Hematopoietic multipotent progenitor cell treated with erythropoietin and hydrocortisone succinate and interleukin-3 and kit ligand, for 17 days (in vitro differentiated cells): ENCODE measurements around the gene IGF1R.

Experiments used
- DNase-seq: peaks from one replicate; pipeline ENCODE4 v3.0.0-alpha.2; 2015; ENCODE audit warnings: low spot score

The IGF1R gene

GRCh38 chr15:98914626-98915025 is 266.3 kb downstream of the IGF1R start:
- no peak for DNase-seq

DNA sequence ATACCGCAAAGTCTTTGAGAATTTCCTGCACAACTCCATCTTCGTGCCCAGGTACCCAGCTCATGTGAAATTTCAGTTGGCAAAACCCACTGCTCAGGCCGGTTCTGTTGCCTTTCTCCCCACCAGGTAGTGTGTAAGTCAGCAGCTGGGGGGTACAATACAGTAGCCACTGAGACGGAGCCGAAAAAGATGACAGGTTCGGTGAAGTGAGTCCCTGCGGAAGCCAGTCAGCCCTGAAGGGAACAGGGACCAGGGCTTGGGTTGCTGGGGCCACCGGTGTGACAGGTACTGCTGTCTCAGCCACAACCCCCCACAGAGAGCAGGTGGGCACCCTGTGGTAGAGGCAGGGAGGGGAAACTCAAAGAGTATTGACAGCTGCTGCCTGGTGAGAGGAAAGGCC is 268.5 kb downstream of the IGF1R start:
- DNase-seq: no peak

DNA sequence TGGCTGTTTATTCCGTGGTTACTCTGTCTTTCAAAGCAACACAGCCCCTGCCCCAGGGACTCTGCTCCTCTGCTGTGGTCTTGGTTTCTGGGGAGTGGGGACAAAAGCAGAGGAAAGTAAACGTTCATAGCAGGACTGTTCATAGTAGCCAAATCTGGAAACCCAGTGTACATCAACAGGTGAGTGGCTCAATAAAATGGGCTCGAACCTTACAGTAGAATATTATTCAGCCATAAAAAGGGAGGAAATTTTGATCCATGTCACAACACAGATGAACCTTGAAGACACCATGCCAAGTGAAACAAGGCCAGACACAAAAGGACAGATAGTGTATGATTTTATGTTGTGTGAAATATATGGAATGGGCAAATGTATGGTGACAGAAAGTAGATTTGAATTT is 269.1 kb downstream of the IGF1R start:
- DNase-seq: no peak

DNA sequence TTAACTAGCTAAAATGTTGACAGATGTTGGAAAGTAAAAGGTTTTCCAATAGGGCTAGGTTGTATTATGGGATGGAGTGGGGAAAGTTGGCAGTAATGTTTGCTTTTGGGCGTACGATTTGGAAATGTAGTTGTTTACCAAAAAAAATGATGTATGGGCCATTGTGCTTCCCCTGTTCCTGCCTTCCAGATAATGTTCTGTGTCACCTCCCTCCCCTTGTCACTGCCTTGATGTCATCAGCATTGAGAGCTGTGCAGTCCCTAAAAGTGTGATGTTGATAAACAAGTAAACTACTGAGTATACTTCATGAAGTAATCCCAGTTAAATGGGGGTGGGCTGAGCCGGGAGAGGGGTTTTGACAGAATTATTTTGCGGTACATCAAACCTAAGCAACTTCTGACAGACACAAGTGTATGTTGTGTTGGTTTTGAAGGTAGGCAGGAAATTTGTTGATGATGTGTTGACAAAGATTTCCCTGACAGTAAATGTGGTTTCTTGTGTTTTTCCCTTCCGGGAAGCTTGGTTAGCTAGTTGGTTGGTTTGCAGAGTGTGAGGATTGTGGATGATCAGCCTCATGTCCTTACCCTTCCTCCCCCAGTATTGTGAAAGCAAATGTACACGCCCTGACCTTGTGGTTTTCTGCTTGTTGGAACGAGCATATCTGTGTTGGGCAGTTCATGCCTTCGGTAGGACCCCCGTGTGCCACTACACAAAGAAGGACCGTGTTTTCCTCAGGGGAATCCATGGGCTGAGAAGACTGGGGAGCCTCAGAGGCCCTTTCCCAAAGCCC is 271.9 kb downstream of the IGF1R start:
- DNase-seq: no peak

GRCh38 chr15:98923171-98923570 is 274.8 kb downstream of the IGF1R start:
- DNase-seq: no peak

- no peak for DNase-seq
Measured at GRCh38 chr15:98923579-98923978, 275.2 kb downstream of the IGF1R start.

DNA sequence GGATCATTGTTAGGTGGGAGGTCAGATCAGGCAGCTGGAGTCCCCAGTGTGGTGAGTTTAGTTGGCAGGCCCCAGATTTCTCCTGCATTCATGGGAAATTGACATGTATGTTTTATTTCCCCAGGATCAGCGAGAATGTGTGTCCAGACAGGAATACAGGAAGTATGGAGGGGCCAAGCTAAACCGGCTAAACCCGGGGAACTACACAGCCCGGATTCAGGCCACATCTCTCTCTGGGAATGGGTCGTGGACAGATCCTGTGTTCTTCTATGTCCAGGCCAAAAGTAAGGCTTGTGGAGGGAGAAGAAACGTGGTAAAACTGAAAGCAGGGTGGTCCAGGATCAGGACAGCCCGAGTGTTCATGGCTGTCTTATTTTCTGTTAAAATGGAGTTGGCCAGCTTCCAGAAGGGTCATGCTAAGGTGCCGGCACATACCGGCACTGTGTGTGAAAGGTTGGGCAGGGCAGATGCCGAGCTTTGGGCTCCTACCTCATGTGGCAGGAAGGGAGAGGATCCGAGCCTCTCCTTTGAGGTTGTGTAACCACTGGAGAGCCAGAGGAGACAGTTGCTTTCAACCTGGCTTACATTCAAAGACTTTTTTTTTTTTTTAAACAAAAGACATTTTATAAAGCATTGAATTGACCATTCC is 276.2 kb downstream of the IGF1R start:
- DNase-seq: no peak

DNA sequence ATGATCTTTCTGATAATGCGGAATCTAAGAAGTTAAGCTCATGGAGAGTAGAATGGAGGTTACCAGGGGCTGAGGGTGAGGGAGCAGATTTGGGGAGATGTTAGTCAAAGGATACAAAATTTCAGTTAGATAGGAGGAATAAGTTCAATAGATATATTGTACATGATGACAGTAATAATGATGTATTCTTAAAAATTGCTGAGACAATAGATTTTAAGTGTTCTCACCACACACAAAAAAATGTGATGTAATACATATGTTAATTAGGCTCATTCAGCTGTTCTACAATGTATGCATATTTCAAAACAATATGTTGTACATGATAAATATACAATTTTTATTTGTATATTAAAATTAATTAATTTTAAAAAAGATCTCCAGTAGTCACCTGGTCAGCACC is 277.9 kb downstream of the IGF1R start:
- no peak for DNase-seq

DNA sequence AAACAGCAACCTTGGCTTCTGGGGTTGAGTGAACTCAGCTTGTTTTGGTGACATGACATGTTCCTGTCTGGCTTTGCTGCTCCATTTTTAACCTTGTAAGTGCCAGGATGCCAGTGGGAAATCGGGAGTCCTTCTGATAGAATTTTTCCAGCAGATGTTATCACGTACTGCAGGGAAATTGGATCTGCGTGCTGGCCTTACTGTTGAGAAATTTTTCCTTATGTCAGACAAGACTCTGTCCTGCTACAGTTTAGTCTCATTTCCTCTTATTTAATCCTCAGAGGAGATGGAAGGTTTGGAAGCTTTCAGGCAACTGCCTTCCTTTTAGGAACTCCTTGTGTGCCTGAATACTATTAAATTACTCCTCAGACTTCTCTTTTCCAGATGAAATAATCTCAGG is 278.7 kb downstream of the IGF1R start:
- no peak for DNase-seq

- DNase-seq: no peak
Measured at GRCh38 chr15:98927996-98928395, 279.7 kb downstream of the IGF1R start.

DNA sequence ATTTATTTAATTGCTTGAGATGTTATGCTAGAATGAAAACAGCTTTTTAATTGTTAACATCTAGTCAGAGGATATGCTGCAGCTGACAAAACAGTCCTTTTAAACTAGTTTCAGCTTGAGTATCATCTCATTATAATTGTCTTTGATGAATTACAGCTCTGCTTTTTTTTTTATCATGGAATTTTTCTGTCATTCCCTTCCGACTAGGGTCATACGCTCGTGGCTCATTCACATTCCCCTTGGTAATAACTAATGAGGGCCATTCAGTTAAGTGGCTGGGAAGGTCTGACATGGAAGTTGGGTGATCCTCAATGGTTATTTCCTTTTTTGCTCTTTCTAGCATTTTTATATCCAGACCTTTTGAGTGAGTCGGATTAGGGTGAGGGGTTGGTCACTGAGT is 282.2 kb downstream of the IGF1R start:
- no peak for DNase-seq

DNA sequence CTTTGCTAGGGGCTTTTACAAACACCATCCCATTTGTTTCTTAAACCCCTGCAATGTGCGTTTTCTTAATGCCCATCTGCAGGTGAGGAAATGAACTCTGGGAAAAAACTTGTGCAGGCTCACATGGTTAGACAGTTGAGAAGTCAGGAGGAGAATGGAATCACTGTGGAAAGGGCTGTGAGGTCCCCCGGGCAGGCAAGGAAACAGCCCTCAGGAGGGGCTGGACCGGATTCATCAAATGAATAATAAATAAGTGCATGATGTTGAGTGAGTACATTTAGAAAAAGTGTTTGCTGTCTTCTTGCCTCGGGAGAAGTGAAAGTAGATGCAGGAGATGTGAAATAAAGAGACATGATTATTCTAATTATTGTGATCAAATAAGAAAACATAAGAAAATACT is 282.7 kb downstream of the IGF1R start:
- DNase-seq: no peak

GRCh38 chr15:98933406-98933805 is 285.1 kb downstream of the IGF1R start:
- DNase-seq: no peak

GRCh38 chr15:98935736-98936135 is 287.4 kb downstream of the IGF1R start:
- DNase-seq: no peak

GRCh38 chr15:98937413-98938104 is 289.2 kb downstream of the IGF1R start:
- DNase-seq: no peak

DNA sequence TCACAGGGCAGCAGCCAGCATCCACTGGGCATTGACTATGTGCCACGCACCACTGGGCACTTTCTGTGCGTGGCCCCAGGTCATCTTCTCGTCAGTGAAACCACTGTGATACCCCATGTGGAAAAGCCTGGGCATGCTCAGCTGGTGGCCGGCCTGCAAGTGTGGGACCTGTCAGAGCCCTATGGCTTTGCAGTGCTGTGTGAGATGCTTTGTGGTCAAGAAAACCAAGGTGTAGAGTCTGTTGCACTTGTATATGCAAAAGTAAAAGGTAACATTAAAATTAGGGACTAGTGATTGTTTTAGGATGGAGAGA is 289.7 kb downstream of the IGF1R start:
- no peak for DNase-seq

DNA sequence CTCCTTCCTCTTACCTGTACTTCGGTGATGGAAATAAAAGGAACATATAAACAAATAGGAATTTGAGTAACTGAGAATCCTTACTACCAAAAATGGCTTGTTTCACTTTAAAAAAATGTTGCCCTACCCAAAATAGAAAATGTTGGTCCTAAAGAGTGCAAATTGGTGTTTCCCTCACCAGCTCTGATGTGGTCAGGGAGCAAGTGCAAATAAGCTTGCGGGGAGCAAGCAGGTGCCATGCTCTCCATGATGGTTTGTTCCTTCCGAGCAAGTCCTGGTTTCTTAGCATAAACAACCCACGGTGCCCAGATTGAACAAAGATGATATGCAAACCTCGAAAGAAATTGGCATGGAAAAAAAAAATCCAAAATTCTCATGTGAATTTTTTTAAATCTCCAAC is 290.5 kb downstream of the IGF1R start:
- no peak for DNase-seq

DNA sequence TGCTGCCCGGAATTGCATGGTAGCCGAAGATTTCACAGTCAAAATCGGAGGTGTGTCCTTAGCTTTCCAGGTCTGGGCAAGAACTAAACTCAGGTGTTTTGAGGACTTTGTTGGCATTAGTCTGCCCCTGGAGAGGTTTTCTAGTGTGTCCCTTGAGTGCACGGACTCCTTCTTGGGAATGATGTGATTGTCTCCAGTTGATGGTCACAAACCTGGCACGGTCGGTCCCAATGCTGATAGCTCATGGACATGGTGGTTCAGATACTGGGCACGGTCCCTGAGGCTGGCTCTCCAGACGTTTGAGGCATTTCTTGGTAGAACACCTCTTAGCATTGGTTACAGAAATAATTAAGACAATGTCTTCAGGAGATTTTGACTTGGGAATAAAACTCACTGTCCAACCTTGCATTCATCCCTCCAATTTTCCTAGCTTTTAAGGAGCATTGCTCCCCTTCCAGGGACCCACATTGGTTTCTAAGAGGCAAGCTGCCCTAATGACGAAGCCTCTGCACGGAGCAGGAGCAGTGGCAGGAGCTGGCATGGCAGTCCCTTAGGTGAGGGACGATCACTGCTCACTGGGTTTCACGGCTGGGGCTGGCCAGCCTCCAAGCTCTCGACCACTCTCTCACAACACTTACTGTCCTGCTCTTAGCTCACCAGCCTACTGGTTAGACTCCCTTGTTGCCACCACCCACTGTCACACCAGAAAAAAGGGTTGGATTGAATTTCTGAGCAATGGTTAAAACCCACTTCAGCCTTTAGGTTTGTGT is 291.2 kb downstream of the IGF1R start:
- no peak for DNase-seq

DNA sequence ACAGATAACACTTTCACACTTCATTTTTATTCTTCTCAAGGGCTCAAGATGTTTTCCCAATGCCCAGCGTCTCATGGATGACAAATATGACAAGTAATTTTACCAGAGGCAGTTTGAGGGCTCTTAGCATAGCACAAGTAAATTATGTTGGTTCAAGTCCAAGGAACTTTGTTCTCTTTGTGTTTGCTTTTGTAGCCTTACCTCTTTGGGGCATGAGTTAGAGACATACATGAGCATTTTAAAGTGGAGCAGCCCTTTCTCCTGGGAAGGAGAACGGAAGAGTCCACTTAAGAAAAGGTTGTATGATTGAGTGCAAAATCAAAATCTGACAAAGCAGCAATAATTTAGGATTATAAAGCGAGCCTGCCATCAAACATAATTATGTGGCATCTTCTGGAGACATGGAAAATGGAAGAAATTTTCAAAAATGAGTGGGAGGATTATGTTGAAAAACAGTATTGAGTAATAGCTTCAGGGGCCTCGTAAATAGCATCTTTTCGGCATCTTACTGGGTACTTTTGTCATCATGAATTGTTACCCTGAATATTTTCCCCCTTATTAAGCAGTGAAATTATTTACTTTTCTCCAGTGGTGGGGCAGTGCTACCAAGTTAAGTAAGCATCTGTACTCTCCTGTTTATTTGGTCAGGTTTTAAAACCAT is 293.4 kb downstream of the IGF1R start:
- no peak for DNase-seq

DNA sequence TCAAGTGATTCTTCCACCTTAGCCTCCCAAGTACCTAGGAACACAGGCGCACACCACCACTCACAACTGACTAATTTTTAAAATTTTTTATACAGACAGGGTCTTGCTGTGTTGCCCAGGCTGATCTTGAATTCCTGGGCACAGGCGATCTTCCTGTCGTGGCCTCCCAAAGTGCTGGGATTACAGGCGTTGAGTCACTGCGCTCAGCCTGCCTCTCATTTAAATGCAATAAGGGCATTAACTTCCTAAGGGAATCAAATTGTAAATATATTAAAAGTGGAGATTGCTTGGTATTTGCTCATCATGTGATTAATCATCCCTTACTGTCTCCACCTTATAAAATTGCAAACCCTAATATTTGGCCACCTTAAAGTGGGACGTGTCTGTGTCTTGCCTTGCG is 294.1 kb downstream of the IGF1R start:
- DNase-seq: no peak

- DNase-seq: no peak
Measured at GRCh38 chr15:98943051-98943508, 294.7 kb downstream of the IGF1R start.

GRCh38 chr15:98943601-98944151 is 295.3 kb downstream of the IGF1R start:
- no peak for DNase-seq
